ENCODE data around the gene PPP1R13L.

Gene PPP1R13L

DNA sequence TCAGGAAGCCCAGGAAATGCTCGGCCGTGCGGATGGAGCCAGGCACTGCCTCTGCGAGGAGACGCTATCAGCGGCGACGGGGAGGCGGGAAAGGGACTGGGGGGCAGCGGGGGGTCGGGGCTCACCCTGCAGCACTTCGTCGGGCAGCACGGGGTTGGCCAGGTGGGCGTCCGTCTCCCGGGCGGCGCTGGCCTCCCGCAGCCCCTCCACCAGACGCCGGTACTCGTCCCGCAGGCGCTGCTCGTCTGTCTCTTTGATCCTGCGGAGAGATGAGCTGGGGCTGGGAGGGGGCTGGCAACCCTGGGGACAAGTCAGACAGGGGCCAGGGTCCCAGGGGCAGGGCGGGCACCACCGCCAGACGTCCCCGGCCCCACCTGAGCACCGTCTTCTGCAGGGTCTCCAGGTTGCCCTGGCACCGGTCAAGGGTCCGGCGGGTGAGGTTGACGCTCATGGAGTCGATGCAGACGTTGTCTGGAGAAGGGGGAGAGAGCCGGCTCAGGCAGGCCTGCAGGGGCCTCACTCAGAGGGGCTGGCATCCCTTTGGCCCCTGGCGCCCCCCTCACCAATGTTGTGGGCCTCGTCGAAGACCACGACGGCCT lies 40.9 kb downstream of the PPP1R13L start:
- DNase-seq: no peak

DNA sequence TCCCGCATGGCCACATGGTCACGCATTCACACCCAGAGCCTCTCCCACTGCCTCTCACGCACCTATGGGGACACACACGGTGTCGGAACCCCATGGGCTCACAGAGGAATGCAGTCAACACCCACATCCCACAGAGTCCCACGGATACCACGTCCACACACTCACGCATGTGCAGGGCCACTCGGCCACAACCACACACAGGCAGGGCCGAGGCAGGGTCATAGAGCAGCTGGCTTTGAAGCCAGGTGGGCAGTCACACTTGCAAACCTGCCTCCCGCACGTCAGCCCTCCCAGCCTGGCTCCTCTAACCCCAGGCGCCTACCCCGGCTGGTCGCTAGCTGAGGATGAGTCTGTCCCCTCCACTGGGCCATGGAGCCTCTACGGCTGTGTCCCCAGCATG lies 42.6 kb downstream of the PPP1R13L start:
- no peak for DNase-seq

DNA sequence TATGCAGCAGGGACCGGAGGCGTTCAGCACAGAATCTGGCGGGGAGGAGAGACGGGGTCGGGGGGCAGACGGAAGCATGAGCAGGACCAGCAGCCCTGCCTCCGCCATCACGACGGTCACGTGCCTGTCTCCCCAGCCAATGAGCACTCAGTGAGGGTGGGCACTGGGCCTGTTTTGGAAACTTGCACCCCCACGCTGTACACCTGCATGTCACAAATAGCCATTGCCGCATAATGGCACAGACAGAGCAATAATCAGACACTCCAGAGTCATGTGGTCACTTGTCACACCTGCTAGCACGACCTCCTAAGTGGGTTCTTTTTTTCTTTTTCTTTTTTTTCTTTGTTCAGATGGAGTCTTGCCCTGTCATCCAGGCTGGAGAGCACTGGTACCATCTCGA lies 43.3 kb downstream of the PPP1R13L start:
- no peak for DNase-seq

DNA sequence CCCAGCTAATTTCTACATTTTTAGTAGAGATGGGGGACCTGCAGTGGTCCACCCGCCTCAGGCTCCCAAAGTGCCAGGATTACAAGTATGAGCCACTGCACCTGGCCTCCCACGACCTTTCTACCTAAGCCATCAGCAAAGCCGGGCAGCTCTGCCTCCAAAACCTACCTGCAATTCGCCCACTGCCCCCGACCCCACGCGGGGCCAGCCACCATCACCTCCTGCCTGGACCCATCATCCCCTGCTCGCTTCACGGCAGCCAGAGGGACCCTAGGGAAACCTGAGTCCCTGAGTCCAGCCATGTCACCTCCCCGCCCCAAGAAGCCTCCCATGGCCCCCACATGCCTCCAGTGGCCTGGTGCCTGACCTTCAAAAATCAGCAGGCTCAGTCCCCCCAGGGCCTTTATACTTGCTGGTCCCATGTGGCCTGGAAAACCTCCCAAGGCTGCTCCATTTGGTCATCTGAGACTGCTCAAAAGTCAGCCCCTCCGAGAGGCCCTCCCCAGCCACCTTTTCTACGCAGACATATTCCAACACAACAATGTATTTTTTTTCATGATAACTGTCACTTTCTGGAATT lies 46.6 kb downstream of the PPP1R13L start:
- DNase-seq: no peak

DNA sequence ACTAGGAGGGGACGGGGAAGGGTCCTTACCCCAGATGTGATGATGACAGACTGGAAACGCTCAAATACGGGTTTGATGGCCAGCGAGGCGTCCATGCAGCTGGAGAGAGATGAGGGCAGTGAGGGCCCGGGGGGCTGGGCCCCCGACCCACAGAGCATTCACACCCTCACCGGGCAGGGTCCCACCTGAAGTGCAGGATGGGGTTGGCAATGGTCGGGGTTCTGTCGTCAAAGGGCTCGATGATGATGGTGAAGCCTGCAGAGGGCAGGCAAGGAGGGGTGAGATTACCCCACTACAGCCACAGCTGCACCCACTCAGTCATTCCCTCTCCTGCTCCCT lies 47.5 kb downstream of the PPP1R13L start:
- DNase-seq: no peak

DNA sequence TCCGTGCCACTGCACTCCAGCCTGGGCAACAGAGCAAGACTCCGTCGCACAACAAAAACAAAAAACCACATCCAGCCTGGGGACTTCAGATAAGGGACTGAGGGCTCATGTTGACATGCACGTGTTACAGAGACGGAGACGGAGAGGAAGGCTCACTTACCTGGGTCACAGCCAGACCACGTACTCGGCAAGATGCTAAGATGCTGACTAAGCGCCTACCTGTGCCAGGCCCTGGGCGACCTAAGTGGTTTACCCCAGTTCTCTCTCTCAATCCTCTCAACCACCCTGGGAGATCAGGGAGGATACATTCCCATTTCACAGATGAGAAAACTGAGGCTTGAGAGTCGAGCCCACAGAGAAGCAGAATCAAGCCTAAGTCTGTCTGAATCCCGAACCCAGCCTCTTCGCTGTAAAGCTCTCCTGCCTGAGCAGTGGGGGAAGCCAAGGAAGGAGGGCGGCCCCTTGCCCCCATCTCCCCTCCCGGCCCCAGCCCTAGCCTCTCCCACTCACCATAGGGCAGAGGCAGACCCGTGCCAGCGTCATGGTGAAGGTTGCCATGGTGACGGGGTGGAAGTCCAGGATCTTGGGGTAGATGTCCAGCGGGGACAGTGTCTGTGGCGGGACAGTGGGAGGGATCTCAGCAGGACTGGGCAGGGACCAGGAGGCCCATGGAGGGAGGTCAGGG lies 48.0 kb downstream of the PPP1R13L start:
- no peak for DNase-seq

DNA sequence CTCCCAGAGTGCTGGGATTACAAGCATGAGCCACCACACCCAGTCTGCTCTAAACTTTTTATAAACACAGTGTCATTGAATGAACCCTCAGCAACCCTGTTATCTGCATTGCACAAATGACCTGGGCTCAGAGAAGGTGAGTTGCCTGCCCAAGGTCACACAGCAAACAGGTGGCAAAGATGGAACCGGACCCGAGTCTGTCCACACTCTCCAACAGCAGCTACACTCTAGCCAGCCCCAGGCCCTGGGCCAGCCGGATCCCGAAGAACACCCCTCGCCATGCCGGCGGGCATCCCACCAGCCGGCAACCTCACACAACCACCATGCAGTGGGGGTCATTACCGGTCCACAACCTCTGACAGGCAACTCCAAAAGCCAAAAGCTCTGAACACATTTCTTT lies 49.0 kb downstream of the PPP1R13L start:
- DNase-seq: no peak

DNA sequence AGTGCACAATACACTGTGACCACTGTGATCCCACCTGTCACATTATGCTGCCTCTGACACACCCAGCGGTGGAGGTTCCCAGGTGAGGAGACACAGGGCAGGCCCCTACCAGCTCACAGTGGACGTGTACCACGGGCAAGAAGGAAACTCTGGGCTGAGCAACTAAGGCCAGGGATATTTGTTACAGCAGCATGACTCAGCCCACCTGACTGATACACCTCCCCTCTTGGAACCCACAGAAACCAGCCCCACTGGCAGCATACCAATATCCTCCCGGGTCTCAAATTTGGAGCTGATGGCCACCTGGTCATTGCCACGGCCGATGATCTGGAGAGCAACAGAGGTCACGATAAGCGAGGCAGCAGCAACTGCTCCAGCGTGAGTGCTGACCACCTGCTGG lies 49.5 kb downstream of the PPP1R13L start:
- DNase-seq: no peak

DNA sequence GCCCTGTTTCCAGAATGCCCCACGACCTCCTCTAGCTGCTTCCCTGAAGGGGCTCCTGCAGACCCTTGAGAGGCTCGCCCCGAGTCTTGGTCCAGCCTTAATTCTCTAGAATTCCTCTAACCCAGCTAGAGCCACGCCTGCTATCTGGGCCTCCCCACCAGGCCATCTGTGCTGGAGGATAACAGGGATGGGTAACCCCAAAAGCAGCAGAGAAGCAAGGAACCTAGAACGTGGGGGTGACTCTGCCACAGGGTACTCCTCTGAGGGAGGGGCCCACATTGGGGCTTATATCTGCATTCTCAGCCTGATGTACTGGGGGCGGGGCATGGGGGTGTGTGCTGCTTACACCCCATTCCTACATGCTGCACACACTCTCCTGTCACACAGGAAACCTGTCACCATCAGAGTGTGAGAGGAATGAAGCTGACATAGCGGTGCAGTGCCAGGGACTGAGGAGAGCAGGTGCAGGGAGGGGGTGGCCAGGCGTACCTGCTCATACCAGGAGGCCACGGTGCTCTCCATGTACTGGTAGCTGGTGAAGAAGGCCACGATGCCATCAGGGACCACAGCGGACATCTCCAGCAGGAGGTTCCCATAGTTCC lies 50.5 kb downstream of the PPP1R13L start:
- no peak for DNase-seq

DNA sequence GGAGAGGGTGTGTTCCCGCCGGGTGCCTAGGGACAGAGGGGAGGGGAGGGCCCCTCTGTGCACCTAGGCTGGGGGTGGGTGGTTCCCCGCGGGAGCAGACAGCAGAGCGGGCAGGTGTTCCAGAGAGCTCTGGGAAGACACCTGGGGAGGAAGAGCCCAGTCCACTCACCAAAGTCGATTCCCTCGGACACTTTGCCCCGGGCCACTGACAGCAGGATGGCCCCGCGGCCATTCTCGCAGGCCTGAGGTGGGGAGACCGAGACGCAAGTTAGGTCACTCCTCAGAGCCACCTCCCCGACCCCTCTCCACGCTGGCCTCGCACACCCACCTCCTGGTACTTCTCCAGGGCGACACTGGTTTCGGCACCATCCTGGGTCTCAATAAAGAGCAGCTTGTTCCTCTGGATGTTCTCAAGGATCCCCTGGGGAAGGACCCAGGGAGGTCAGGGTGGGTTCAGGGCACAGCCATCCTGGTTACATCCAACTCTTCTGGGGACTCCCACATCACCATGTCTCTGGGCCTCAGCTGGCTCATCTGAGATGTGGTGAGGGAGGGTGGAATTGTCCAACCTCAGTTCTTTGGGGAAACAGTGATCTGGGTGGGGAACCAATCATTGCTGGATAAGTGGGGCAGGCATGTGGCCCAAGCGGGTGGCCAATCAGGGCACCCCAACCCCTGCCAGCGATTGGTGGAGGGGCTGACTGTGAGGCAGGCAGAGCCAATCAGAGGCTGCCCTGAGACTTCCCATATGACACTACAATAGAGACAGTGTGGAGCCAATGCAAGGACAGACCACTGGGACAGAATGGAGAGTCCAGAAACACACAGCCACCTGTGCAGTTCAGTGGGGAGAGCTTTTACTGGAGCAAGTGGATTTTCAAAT lies 51.7 kb downstream of the PPP1R13L start:
- no peak for DNase-seq

DNA sequence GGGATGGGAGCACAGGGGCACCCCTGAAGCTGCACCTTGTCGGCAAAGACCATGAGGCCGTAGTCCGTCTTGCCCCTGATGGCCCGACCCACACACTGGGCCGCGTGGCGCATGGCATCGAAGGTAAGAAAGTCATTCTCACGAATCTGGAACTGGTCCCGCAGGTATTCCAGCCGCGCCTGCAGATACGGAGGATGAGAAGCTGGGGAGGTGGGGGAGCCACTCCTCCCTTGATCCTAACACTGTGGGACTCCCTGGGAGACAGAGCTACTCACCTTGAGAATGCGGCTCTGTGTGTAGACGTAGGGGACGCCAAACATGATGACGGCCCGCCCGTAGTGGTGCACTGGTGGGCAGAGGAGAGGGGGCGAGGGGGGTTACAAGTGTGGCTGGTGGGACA lies 52.4 kb downstream of the PPP1R13L start:
- DNase-seq: no peak

DNA sequence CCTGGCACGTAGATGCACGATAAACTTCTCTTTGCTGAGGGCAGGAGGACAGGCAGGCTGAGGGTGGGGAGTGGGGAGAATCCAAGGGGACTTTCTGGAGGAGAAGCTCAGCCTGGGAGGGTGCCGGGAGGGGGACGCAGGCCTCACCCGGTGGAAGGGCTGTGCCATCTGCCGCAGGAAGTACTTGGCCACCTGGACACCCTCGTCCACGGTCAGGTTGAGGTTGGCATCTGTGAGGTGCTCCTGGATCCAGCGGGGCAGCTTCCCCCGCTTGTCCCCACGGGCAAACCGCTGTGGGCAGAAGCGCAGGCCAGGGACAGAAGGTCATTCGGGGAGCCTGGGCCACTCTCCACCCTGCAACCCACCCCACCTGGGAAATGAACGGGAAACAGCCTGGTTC lies 52.8 kb downstream of the PPP1R13L start:
- no peak for DNase-seq

DNA sequence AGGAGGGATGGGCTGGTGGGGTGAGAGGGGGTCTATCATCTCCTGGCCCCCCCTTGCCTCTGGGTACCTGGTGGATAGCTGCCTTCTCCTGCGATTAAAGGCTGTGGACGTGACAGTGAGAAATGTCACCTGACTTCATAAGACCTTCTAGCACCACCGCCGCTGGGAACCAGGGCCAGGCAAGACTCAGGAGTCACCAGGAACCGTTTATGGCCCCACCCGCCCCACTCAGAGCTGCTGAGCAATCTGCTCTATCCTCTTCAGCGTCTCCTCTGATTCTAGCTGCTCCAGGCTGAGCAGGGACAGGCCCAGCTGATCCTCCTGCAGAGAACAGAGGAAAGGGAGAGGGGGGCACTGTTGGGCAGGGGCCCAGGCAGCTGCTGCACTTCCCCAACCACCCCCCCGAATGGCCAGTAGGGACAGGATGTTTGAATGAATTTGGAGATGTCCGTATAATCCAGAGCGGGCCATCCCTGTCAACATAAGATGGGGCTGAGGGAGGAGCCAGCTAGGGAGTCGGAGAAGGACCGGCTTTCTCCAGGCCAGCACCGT lies 53.4 kb downstream of the PPP1R13L start:
- no peak for DNase-seq

DNA sequence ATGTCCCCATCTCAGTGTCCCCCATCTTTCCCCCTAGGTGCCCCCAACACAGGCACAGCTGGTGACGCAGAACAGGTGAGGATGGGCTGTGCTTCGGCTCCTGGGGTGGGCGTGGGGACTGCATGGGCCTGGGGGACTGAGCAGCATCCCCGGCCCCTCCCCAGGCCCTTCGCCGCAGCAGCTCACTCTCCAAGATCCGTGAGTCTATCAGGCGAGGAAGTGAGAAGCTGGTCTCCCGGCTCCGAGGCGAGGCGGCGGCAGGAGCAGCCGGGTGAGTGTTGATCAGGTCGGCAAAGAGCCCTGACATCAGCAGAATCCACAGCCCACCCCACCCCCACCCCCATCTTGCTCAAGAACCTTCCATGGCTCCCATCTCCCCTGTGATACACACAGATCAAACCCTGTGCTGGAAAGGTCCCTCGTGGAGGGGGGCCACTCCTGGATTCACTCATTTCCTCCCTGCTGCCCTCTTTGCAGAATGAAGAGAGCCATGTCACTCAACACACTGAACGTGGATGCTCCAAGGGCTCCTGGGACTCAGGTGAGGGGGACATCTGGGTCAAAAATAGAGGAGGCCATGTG lies 54.3 kb downstream of the PPP1R13L start:
- DNase-seq: no peak

DNA sequence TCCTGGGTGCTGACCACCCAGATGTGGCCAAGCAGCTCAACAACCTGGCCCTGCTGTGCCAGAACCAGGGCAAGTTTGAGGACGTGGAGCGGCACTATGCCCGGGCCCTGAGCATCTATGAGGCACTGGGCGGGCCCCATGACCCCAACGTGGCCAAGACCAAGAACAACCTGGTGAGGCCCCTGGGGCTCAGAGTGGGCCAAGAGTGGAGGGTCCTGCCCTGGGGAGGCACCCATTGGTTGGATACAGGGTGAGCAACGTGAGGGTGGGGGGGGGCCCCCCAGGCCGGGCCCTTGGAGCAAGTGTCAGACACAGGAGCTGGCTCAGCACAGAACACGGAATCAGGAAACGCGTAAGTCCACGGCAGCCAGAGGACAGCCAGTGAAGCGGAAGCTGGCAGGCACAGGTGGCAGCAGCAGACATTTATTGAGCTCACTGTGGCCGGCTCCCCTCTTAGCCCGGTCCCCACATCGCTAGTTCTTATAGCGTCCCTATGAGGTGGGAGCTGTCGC lies 55.4 kb downstream of the PPP1R13L start:
- no peak for DNase-seq

DNA sequence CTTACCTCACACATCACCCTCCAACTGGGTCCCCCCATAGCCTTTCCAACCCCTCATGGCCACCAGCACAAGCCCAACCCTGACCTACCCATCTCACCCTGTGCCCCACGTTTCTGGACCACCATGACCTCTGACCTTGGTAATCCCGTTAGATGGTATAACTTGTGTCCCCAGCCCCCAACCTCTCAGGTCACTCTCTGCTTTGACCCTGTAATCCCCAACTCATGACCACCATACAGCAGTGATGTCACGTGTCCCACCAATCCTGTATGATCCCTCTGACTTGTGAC lies 55.8 kb downstream of the PPP1R13L start:
- no peak for DNase-seq

DNA sequence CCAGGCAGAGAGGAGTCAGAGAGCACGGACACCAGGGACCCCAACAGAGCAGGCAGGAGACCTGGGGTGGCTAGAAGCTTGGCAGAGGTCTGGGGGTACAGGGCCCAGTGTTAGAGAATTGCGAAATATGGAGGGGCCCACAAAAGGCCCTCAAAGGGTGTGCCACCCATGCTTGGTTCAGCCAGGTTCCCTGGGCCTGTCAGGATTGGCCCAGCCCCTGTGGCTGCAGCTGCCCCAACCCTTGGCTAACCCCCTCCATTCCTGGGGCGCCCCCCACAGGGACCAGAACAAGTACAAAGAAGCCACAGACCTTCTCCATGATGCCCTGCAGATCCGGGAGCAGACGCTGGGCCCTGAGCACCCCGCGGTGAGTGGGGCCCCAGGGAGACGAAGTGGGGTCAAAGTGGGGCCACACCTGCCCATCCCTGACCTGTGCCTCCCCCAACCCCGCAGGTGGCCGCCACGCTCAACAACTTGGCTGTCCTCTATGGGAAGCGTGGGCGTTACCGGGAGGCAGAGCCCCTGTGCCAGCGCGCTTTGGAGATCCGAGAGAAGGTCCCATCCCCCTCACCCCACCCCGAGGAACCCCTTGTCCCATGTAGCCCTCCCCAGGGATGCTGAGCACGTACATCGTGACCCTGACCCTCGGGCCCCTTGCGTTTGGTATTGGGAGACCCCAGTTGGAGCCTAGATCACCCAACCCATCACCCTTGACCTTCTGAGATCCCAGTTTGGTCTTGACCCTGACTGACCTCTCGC lies 56.3 kb downstream of the PPP1R13L start:
- DNase-seq: no peak

DNA sequence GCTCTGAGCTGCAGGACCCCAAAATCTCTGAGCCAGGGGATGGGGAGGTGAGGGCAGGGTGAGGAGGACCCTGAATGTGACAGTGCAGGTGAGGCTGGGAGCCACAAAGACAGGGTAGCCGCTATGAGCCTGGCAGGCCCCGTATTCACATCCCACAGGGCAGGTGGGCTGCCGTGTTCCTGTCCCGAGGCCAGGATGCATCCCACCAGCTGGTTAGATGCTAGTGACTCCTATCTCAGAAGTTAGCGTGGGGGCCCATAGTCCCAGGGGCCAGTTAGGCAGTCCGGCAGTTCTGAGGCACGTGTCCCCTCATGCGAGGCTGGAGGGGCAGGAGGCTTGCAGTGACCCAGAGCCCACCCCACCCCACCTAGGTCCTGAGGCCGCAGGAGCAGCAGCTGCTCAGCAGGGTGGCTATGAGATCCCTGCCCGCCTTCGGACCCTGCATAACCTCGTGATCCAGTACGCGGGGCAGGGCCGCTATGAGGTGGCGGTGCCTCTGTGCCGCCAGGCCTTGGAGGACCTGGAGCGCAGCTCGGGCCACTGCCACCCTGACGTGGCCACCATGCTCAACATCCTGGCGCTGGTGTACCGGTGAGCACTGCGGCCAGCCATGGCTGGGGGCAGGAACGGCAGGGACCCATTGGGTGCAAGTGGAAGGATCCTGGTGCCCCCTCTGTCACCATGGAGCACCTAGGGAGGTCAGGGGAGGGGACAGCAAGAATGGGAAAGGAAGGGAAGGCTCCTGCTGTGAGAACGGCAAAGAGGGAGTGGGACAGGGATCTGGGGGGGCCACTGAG lies 57.1 kb downstream of the PPP1R13L start:
- no peak for DNase-seq

DNA sequence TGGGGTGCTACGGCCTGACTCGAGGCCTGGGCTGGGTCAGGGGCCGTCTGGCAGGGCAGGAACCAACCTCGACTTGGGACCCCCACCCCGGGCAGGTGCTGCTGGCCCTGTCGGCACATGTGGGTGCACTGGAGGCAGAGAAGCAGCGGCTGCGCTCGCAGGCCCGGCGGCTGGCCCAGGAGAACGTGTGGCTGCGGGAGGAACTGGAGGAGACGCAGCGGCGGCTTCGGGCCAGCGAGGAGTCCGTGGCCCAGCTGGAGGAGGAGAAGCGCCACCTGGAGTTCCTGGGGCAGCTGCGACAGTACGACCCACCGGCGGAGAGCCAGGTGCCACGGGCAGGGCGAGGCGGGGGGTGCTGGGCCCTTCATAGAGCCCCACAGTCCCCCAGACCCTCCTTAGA lies 58.4 kb downstream of the PPP1R13L start:
- no peak for DNase-seq

DNA sequence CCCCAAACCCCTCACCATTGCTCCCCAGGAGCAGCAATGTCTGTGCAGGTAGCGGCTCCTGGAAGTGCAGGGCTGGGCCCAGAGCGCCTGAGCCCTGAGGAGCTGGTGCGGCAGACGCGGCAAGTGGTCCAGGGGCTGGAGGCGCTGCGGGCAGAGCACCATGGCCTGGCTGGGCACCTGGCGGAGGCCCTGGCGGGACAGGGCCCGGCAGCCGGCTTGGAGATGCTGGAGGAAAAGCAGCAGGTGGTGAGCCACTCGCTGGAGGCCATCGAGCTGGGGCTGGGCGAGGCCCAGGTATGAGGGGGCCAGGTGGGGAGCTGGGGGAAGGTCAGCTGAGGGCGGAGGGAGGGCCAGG lies 59.4 kb downstream of the PPP1R13L start:
- no peak for DNase-seq
